ENCODE results near the gene GEMIN8. TPM values are rescaled to one million over a fixed set of nuclear protein-coding genes. Genes with fewer than 3 reads are reported as not detected.

GEMIN8 gene
- total RNA-seq, 1 donor from 2014 or later: 14.2 TPM

GRCh38 chrX:14015941-14016340 is 13.8 kb downstream of the GEMIN8 start:
- peak; percentile 37 for DNase-seq (ENCODE audit: low read depth)

DNA sequence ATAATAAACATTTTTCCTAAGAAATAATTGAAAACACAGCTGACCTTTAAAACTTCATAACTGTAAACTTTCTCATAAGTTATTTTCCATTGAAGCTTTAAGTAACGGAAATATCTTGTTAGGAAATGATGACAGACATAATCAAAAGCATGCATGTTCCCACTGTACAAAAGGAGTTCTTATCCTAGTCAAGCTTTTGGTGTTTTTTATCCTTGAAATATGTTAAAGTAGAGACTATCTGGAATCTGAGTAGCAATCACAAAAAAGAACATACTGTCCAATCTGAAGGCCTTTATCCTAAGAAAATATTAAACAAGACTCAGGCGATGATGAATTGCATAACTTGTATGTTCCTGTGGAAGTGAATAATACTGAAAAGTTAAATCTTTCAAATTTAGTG is 14.4 kb downstream of the GEMIN8 start:
- DNase-seq (ENCODE audit: low read depth): no peak

- DNase-seq (ENCODE audit: low read depth): no peak
Observed at GRCh38 chrX:14014526-14014925, 15.2 kb downstream of the GEMIN8 start.

DNA sequence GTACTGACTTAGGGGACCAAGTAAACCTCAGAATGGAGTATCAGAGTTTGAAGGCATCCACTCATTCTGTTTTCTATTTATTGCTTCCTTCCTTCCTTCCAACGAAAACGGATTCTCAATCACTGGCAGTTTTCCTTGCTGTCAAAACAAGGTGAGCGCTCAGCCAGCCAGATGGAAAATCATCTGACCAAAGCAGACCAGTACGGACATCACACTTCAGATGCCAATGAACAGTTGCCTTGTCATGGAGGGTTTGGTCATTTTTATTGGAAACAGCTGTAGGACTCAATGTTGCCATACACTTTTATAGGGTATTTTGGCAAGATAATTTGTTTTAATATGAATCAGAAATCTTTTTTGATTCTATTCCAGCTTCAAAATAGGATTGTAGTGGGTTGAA is 16.6 kb downstream of the GEMIN8 start:
- DNase-seq (ENCODE audit: low read depth): no peak

DNA sequence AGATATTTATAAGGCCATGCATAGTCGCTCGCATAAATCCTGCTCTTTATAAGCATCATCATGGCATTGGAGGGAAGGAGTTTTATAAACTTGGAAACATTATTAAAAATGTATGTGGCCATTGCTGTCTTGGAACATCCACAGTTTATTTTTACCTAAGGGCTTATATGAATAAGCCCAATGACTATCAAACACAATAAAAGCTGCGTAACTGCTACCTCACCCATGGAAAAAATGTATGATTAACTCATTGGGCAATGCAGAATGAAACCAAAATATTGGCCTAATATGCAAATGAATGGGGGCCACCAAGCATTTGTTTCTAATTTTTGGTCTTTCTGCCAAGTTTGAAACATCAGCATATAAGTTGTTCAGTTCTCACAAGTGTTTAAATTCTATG is 19.1 kb downstream of the GEMIN8 start:
- DNase-seq (ENCODE audit: low read depth): no peak

DNA sequence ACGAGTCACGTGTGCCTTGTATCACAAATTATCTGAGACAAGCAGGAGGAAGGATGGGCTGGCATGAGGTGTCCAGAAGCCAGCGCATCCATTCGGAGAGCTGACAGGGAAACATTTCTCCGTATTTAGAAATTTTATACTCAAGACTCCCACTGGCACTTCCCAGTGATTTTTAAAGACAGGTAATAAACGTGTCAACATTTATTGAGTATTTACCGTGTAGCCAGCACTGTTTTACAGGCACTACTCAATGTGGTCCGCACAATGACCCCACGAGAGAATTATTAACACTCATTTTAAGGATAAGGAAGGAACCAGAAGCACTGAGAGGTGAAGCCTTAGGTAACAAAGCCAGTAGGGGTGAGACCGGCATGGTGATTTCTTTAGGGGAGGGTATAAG is 23.2 kb downstream of the GEMIN8 start:
- DNase-seq (ENCODE audit: low read depth): no peak

DNA sequence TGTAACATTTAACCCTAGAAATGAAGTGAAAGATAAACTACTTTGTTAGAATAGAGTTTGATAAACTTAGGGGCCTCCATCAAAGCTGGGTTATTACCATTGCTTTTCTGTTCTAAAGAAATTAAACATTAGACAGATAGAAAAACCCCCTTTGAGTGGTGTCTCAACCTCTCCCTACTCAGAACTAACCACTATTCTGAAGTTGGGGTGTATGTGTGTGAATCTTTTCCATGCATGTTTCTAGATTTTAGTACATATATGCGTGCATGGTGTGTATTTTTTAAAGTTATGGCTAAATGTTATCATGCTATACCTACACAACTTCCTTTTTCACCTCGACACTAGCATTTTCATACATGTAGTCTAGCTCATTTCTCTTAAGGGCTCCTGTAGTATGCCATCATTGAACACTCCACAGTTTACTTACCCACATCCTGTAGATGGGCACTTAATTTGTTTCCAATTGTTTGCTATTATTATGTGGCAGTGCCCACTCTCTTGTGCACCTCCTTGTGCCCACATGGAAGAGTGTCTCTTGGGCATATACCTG is 25.7 kb downstream of the GEMIN8 start:
- no peak for DNase-seq (ENCODE audit: low read depth)

DNA sequence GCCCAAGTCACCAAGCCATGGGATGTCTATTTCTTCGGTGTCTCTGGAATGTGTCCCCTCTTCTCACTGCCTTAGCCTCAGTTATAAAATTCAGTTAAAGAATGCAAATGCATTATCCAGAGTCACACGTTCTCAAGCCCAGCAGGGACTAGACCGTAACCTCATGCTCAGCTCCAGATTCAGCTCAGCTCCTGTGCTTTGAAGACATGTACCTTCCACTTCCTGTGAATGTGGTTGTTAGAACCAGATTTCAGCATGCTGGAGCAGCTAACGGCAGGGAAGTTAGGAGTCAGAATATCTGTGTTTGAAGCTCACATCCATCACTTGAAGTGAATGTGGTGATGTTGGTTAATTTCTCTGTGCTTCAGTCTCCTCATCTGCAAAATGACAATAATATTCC is 26.7 kb downstream of the GEMIN8 start:
- DNase-seq (ENCODE audit: low read depth): no peak

- no peak for DNase-seq (ENCODE audit: low read depth)
Observed at GRCh38 chrX:13996650-13997049, 33.0 kb downstream of the GEMIN8 start.

GRCh38 chrX:13994536-13995080 is 35.1 kb downstream of the GEMIN8 start:
- DNase-seq (ENCODE audit: low read depth): no peak

DNA sequence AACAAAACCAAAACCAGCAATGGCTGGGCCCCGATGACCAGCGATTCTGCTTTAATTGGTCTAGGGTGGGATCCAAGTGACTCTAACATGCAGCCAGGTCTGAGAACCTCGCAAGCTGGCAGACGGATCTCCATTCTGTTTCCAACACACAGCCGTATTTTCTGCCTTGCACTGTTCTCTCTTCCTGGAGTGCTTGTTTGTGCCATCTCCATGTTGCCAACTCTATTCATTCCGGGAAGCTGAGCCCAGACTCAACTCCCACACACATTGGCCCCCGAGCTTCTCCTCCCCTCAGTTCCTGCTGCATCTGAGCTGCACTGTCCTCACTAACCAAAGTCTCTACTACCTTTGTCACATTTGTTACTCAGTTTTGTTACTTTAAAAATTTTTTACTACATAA is 35.6 kb downstream of the GEMIN8 start:
- DNase-seq (ENCODE audit: low read depth): no peak

DNA sequence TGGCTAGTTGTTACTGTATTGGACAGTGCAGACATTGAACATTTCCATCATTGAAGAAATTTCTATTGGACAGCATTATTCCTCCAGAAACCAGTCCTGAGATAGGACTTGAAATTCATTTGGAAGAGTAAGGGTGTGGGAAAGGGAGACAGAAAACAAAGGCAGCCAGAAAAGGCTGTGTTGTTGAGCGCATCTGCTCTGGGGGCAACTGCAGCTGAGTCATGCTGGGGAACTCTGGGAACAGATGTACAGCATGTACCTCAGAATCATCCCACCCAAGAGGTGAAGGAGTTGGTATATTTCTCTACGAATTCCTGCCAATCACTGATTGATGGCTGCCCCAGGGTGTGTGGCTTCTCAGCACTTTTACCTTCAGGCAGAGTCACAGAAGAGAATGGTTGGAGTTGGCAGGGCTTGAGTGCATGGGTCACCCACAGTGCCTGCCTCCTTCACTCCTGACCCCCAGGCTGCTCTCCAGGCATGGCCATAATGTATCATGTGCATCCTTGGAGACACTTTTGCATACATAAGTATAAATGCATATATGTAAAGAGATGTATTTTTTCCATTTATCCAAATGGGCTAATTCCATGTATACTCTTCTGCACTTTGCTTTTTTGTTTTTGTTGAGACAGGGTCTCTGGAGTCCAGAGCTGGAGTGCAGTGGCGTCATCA is 39.4 kb downstream of the GEMIN8 start:
- peak; percentile 9 for DNase-seq (ENCODE audit: low read depth)

- no peak for DNase-seq (ENCODE audit: low read depth)
Observed at GRCh38 chrX:13985697-13986435, 43.8 kb downstream of the GEMIN8 start.

DNA sequence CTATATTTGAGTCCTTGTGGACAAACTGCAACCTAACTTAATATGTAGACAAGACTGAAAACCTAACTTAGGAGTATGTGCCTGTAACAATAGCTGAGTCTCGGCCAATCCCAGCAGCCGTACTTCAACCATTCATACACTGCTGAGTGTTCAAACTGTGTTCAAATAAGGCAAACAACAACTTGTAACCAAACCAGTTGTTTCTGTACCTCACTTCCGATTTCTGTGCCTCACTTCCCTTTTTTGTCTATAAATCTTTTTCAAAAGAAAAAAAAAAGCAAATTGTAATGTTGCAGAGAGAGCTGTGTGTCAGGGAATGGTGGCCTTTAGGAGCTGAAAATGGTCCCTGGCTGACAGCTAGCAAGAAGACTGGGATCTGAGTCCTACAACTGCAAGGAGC is 46.0 kb downstream of the GEMIN8 start:
- no peak for DNase-seq (ENCODE audit: low read depth)

GRCh38 chrX:13968198-13968597 is 61.5 kb downstream of the GEMIN8 start:
- no peak for DNase-seq (ENCODE audit: low read depth)

- no peak for DNase-seq (ENCODE audit: low read depth)
Observed at GRCh38 chrX:13967636-13968035, 62.1 kb downstream of the GEMIN8 start.

DNA sequence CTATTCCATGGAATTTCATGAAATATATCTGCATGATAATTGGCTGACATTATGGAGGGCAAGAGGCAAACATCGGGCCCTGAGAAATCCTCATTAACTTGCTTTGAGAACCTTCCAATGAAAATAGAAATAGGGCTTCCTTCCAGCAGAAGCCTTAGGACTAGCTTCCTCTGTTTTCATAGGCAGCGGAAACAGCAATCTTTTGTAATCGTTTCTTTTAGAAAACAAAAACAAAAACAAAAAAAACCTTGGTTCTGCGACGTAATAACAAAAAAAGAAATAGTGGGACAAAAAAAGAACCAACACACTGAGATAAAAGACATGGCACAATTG is 62.9 kb downstream of the GEMIN8 start:
- no peak for DNase-seq (ENCODE audit: low read depth)

DNA sequence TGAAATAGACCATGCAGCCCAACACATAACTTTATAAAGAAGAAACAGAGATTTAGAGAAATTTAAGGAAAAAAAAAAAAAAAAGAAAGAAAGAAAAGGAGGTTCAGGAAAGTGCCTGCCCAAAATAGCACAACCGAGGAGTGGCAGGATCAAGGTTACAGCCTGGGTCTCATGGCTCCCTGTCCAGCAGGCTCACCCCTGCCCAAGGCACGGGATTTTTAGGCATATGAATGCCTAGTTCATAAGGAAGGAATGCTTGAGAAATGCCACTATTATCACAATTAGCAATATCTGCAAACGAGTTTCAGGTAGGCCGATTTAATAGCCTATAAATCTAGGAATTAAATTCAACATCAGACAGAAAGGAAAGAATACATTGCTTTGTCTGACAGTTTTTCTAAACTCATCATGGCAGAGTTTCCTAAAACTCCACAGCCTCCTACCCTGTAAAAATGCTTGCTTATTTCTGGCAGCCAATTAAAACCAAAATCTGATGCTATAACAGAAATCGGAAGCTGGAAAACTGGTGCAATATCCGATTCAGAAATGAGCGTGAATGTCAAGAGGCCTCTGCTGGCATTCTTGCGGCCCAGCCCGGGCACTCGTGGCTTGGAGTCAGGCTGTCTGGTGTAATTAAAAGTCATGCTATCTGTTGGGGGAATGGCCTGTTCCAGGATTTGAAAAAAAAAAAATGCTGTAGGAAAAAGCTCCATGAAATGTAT is 63.5 kb downstream of the GEMIN8 start:
- DNase-seq (ENCODE audit: low read depth): peak; percentile 36

DNA sequence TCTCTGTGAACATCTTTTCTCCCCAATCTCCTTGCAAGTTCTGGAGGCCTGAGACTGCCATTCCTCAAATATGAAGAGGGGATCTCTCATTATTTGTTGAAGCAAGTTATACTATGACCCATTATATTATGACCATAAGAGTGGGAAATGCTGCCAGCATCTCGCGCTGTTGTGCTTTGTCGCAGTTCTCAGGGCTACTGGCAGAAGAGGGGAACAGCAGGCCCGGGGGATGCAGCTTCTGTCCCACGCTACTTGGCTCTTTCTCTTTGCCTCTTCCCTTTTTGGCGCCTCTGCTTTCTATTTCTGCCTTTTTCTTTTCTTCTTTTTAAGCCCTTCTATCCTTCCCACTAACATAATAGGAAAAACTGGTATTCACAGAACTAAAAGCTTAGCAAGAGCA is 64.2 kb downstream of the GEMIN8 start:
- DNase-seq (ENCODE audit: low read depth): no peak

GRCh38 chrX:13956998-13957397 is 72.7 kb downstream of the GEMIN8 start:
- DNase-seq (ENCODE audit: low read depth): peak; percentile 39
